GM10266 (cell line): ENCODE data around the gene SIGMAR1.

Experiments
- DNase-seq: peaks from one replicate; pipeline ENCODE4 v3.0.0; 2012; ENCODE audit errors: extremely low spot score
- CTCF ChIP-seq: IDR thresholded peaks from 2 replicates; pipeline ENCODE4 v1.5.1; 2012; ENCODE audit warnings: mild to moderate bottlenecking, low read depth; ENCODE audit not compliant: control insufficient read depth, insufficient read depth; ENCODE audit errors: missing control alignments

Gene SIGMAR1

GRCh38 chr9:34589636-34590380, 47.8 kb downstream of the SIGMAR1 start, which contains the start of gene CNTFR:
TSS of gene CNTFR (minus strand) at chr9:34589724. CDS start at chr9:34568981, 20,743 bp downstream.
- no peak for DNase-seq
- no peak for TF ChIP-seq CTCF

GRCh38 chr9:34588671-34589635, 48.6 kb downstream of the SIGMAR1 start:
- no peak for TF ChIP-seq CTCF
- DNase-seq, result no peak

- no peak for DNase-seq
- TF ChIP-seq CTCF, result no peak
These were observed 50.3 kb downstream of the SIGMAR1 start for GRCh38 chr9:34587271-34587670.

- DNase-seq, result no peak
- no peak for TF ChIP-seq CTCF
These were observed 51.5 kb downstream of the SIGMAR1 start for GRCh38 chr9:34585946-34586669.

GRCh38 chr9:34584970-34585369, 52.6 kb downstream of the SIGMAR1 start:
- no peak for TF ChIP-seq CTCF
- no peak for DNase-seq
